NCI-H2029 (cell line): ENCODE data around the gene LHX1.

Experiments
- DNase-seq: peaks from one replicate; lab custom pipeline; 2025; lab: John Stamatoyannopoulos, UW

LHX1 gene

GRCh38 chr17:36922175-36922574, 15.1 kb upstream of the LHX1 start:
- DNase-seq: no peak

GRCh38 chr17:36923814-36924221, 13.5 kb upstream of the LHX1 start:
- DNase-seq: no peak

- DNase-seq: no peak
Observed at GRCh38 chr17:36926226-36926625, 11.0 kb upstream of the LHX1 start.

GRCh38 chr17:36926701-36927100, 10.6 kb upstream of the LHX1 start:
- DNase-seq: no peak

- DNase-seq: no peak
Observed at GRCh38 chr17:36928471-36929345, 8.6 kb upstream of the LHX1 start.

- DNase-seq: no peak
Observed at GRCh38 chr17:36929851-36930582, 7.3 kb upstream of the LHX1 start.

GRCh38 chr17:36930583-36930900, 6.7 kb upstream of the LHX1 start:
- DNase-seq: no peak

- no peak for DNase-seq
Observed at GRCh38 chr17:36931096-36931696, 6.1 kb upstream of the LHX1 start.

GRCh38 chr17:36931697-36932382, 5.4 kb upstream of the LHX1 start:
- no peak for DNase-seq

GRCh38 chr17:36932383-36932693, 4.9 kb upstream of the LHX1 start:
- no peak for DNase-seq

GRCh38 chr17:36932694-36933511, 4.4 kb upstream of the LHX1 start:
- no peak for DNase-seq

- no peak for DNase-seq
Observed at GRCh38 chr17:36933512-36934143, 3.6 kb upstream of the LHX1 start.

- no peak for DNase-seq
Observed at GRCh38 chr17:36934144-36934691, 3.1 kb upstream of the LHX1 start.

GRCh38 chr17:36934692-36935630, 2.3 kb upstream of the LHX1 start:
- no peak for DNase-seq

- no peak for DNase-seq
Observed at GRCh38 chr17:36935671-36936454, 1.4 kb upstream of the LHX1 start.

- DNase-seq: no peak
Observed at GRCh38 chr17:36936455-36937000, 747 bp upstream of the LHX1 start.

GRCh38 chr17:36937959-36938565, 787 bp downstream of the LHX1 start:
- no peak for DNase-seq

GRCh38 chr17:36938566-36939051, 1.3 kb downstream of the LHX1 start:
- DNase-seq: no peak
